Endothelial cell of umbilical vein (primary cell): ENCODE data around the gene SPTBN5. TPM values are rescaled to one million over a fixed set of nuclear protein-coding genes. Genes with fewer than 3 reads are reported as not detected.

ENCODE experiments used
- BruUV-seq: library from RNA; stranded (reverse); fragments of 400-500 nt; replicated peaks from 2 replicates; lab custom pipeline; 2021; lab: Mats Ljungman, UMichigan
- CTCF ChIA-PET: fragments of 300-600, 350-600 bp; sonication (Branson Sonifier 250); formaldehyde crosslinking; loops from one replicate; lab custom pipeline; 2021; ENCODE audit warnings: antibody characterized with exemption, inconsistent platforms; lab: Charles Lee
- POLR2A ChIA-PET: fragments of 300-600, 350-600 bp; sonication (Branson Sonifier 250); formaldehyde crosslinking; loops from one replicate; lab custom pipeline; 2021; ENCODE audit warnings: antibody characterized with exemption, inconsistent platforms; lab: Charles Lee
- DNase-seq: peaks from one replicate; pipeline ENCODE4 v3.0.0-alpha.2; 2011; ENCODE audit warnings: low read depth, low spot score
- FAIRE-seq: peaks from 2 replicates; lab custom pipeline; 2011; peaks lifted over from hg19 to GRCh38; lab: Jason Lieb, UNC
- H2AFZ ChIP-seq: 2 replicates; pipeline ENCODE4 v1.6.0; 2012; ENCODE audit warnings: low read depth, low read length, control low read depth, inconsistent platforms
- H3K27ac ChIP-seq: 2 replicates; pipeline ENCODE4 v1.5.1; 2011; ENCODE audit warnings: low read depth, mild to moderate bottlenecking, control low read depth, low read length, moderate library complexity; ENCODE audit not compliant: insufficient read depth
- H3K27me3 ChIP-seq, 2 experiments: 2 replicates each; pipeline versions ENCODE4 v1.6.0 to v1.6.1; 2011; ENCODE audit warnings: low read length in 2 of 2, mixed read lengths in 1 of 2; ENCODE audit not compliant: control insufficient read depth in 2 of 2, insufficient read depth in 2 of 2
- H3K36me3 ChIP-seq, 2 experiments: 2 replicates in 1 of 2; 3 replicates in 1 of 2; pipeline ENCODE4 v1.5.1; 2011; ENCODE audit warnings: low read length in 2 of 2, mild to moderate bottlenecking in 1 of 2, moderate library complexity in 1 of 2; ENCODE audit not compliant: control insufficient read depth in 2 of 2, insufficient read depth in 2 of 2; ENCODE audit errors: extremely low read depth in 1 of 2
- H3K4me1 ChIP-seq: 3 replicates; pipeline ENCODE4 v1.5.1; 2011; ENCODE audit warnings: mild to moderate bottlenecking, low read length; ENCODE audit not compliant: control insufficient read depth, insufficient read depth; ENCODE audit errors: extremely low read depth
- H3K4me2 ChIP-seq: 2 replicates; pipeline ENCODE4 v1.6.1; 2011; ENCODE audit warnings: low read length, control low read depth, mixed read lengths; ENCODE audit not compliant: insufficient read depth
- H3K4me3 ChIP-seq, 3 experiments: fragments of 200-600 bp in 1 of 3; sonication (generic), shearing (Covaris generic) in 1 of 3; replicated peaks in 1 of 3; 2 replicates each; pipeline ENCODE4 v1.5.1; 2011 to 2016; ENCODE audit warnings: control low read depth in 3 of 3, low read length in 3 of 3, mild to moderate bottlenecking in 2 of 3, inconsistent platforms in 1 of 3, low read depth in 1 of 3, moderate library complexity in 1 of 3; ENCODE audit not compliant: insufficient read depth in 1 of 3
- H3K79me2 ChIP-seq: 2 replicates; pipeline ENCODE4 v1.6.0; 2012; ENCODE audit warnings: low read length, inconsistent platforms; ENCODE audit not compliant: control insufficient read depth, insufficient read depth
- H3K9ac ChIP-seq: replicated peaks from 2 replicates; pipeline ENCODE3; 2011; ENCODE audit warnings: low read length, control low read depth; ENCODE audit not compliant: insufficient read depth; ENCODE audit errors: extremely low read depth
- H3K9me1 ChIP-seq: replicated peaks from 3 replicates; pipeline ENCODE4 v1.6.0; 2011; ENCODE audit warnings: mild to moderate bottlenecking, low read length; ENCODE audit not compliant: control insufficient read depth, insufficient read depth; ENCODE audit errors: extremely low read depth
- H3K9me3 ChIP-seq: replicated peaks from 2 replicates; pipeline ENCODE4 v1.5.1; 2012; ENCODE audit warnings: low read length, inconsistent platforms; ENCODE audit not compliant: control insufficient read depth, insufficient read depth
- H4K20me1 ChIP-seq: replicated peaks from 2 replicates; pipeline ENCODE3; 2011; ENCODE audit warnings: mild to moderate bottlenecking, low read length; ENCODE audit not compliant: control insufficient read depth, insufficient read depth; ENCODE audit errors: extremely low read depth
- EZH2 ChIP-seq: IDR thresholded peaks from 2 replicates; pipeline ENCODE4 v1.6.1; 2012; ENCODE audit warnings: borderline replicate concordance, low read depth, mild to moderate bottlenecking, moderate library complexity, low read length, inconsistent platforms; ENCODE audit not compliant: severe bottlenecking
- FOS ChIP-seq: IDR thresholded peaks from 2 replicates; pipeline ENCODE4 v1.6.1; 2011; ENCODE audit warnings: mild to moderate bottlenecking, low read length, moderate library complexity, borderline replicate concordance; ENCODE audit not compliant: insufficient read depth
- GATA2 ChIP-seq: IDR thresholded peaks from 2 replicates; pipeline ENCODE4 v1.7.0; 2011; ENCODE audit warnings: low read depth, mild to moderate bottlenecking, moderate library complexity, mixed read lengths, low read length; ENCODE audit not compliant: insufficient read length, insufficient read depth
- JUN ChIP-seq: IDR thresholded peaks from 2 replicates; pipeline ENCODE4 v1.6.1; 2011; ENCODE audit warnings: borderline replicate concordance, low read depth; ENCODE audit not compliant: insufficient read length, insufficient read depth
- MYC ChIP-seq: IDR thresholded peaks from one replicate; pipeline ENCODE4 v1.6.1; 2011; ENCODE audit warnings: mild to moderate bottlenecking, low read depth, low read length
- POLR2A ChIP-seq: IDR thresholded peaks from 2 replicates; pipeline ENCODE4 v1.6.1; 2012; ENCODE audit warnings: low read depth, mild to moderate bottlenecking, control low read depth, low read length
- POLR2AphosphoS5 ChIP-seq: IDR thresholded peaks from 2 replicates; pipeline ENCODE4 v1.6.1; 2012; ENCODE audit warnings: low read depth, mild to moderate bottlenecking, control low read depth, low read length, moderate library complexity; ENCODE audit not compliant: insufficient read depth
- dilution Hi-C: fragments of 300-500 bp; cut with MboI; formaldehyde crosslinking; loops from one replicate; pipeline ENCODE4 v1.15.0; 2019; ENCODE audit warnings: low sequenced_read_pairs; ENCODE audit not compliant: extremely low pct_ligation_motif_present
- intact Hi-C: fragments of 100-400 bp; cut with micrococcal nuclease; formaldehyde crosslinking; loops from one replicate; pipeline ENCODE4 v1.10.0; 2022
- polyA plus RNA-seq, 4 experiments: library from polyadenylated mRNA; depleted of rRNA in 3 of 4; stranded (reverse) in 3 of 4; unstranded in 1 of 4; fragments of >200 nt; gene quantifications; 2 replicates each; pipeline versions ENCODE4 v1.2.1 to v1.2.3, GENCODE V29; 2011 to 2012; ENCODE audit warnings: missing spikeins in 1 of 4
- total RNA-seq: library from RNA; stranded (reverse); gene quantifications from 2 replicates; pipeline ENCODE4 v1.2.3, GENCODE V29; 2021
- TF ChIP-seq, protein P1 (sequence below), 2 donors: IDR thresholded peaks; 1 replicate in 1 of 2; 2 replicates in 1 of 2; pipeline ENCODE4 v1.5.1; 2011; ENCODE audit warnings: low read length in 2 of 2, mild to moderate bottlenecking in 2 of 2, moderate library complexity in 2 of 2, control low read depth in 1 of 2, inconsistent platforms in 1 of 2, low read depth in 1 of 2; ENCODE audit not compliant: insufficient read depth in 1 of 2; ENCODE audit errors: extremely low read depth in 1 of 2
- TF ChIP-seq, protein P2 (sequence below): IDR thresholded peaks from 2 replicates; pipeline ENCODE4 v1.6.1; 2011; ENCODE audit not compliant: insufficient read depth, insufficient read length

Gene SPTBN5
- total and polyA plus RNA-seq, 2 donors (not counting 3 experiments of a cell fraction or from before 2014, with no cell fraction given), result 12.0 to 19.0 TPM

GRCh38 chr15:41827880-41828806 is 65.7 kb downstream of the SPTBN5 start, which contains the start of gene JMJD7:
TSS of gene JMJD7 (plus strand) at chr15:41828092. CDS start at chr15:41828125, 33 bp downstream.
- Histone ChIP-seq H3K36me3 (peaks cover 0 to 16% of the 10 kb centered on the region in 2 experiments), H3K9me3 (no peaks in the 10 kb centered on the region), H3K27me3 (no peaks in the 10 kb centered on the region), H3K9ac (peak within 1 kb of the TSS; percentile 77), H4K20me1 (no peaks in the 10 kb centered on the region), H3K27ac (no peak within 1 kb of the TSS), H2AFZ (peak within 1 kb of the TSS; percentile 1), H3K9me1 (no peaks in the 10 kb centered on the region), H3K79me2 (no peaks in the 10 kb centered on the region), H3K4me1 (peaks cover 10% of the 10 kb centered on the region), H3K4me2 (peak within 1 kb of the TSS; percentile 70), H3K4me3 (peak within 1 kb of the TSS; percentile 41 to 87 (median 73))
- ChIA-PET CTCF (interaction anchor here (0.7 to 1.2 kb wide), 3 partner anchors 15 to 77 kb away, joined by 3 to 4 read pairs (median 3); no protein-coding TSS in a partner anchor), POLR2A (no interaction called here)
- FAIRE-seq (peak; percentile 87), DNase-seq (peak; percentile 88)
- intact Hi-C loops (loop anchor here (1.0 to 5.0 kb wide), 2 partner anchors 54 to 64 kb away; partner anchors contain the start of genes MAPKBP1 and SPTBN5), dilution Hi-C loops (no loop called here)
- no peak for TF ChIP-seq MYC
- no peak for TF ChIP-seq GATA2
- TF ChIP-seq EZH2, result no peak
- peak; percentile 69 for TF ChIP-seq POLR2A
- TF ChIP-seq POLR2AphosphoS5, result peak; percentile 86
- TF ChIP-seq, protein P1, sequence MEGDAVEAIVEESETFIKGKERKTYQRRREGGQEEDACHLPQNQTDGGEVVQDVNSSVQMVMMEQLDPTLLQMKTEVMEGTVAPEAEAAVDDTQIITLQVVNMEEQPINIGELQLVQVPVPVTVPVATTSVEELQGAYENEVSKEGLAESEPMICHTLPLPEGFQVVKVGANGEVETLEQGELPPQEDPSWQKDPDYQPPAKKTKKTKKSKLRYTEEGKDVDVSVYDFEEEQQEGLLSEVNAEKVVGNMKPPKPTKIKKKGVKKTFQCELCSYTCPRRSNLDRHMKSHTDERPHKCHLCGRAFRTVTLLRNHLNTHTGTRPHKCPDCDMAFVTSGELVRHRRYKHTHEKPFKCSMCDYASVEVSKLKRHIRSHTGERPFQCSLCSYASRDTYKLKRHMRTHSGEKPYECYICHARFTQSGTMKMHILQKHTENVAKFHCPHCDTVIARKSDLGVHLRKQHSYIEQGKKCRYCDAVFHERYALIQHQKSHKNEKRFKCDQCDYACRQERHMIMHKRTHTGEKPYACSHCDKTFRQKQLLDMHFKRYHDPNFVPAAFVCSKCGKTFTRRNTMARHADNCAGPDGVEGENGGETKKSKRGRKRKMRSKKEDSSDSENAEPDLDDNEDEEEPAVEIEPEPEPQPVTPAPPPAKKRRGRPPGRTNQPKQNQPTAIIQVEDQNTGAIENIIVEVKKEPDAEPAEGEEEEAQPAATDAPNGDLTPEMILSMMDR (IDR thresholded peaks at IDR 0.05; ENCODE audit: extremely low read depth in 1 of 2, insufficient read depth in 1 of 2, low read depth in 1 of 2, low read length in 2 of 2), result no peak
- TF ChIP-seq, protein P2, sequence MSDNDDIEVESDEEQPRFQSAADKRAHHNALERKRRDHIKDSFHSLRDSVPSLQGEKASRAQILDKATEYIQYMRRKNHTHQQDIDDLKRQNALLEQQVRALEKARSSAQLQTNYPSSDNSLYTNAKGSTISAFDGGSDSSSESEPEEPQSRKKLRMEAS, result no peak
- TF ChIP-seq FOS, result no peak
- no peak for TF ChIP-seq JUN
- TSS peak; percentile 12 for BruUV-seq
